ENCODE data around the gene RCOR3.
"Not testable (repeated sequence)": the region's sequence is repeated elsewhere in the genome, so short reads cannot be mapped to it uniquely, and the experiment has no call there.

RCOR3 gene

DNA sequence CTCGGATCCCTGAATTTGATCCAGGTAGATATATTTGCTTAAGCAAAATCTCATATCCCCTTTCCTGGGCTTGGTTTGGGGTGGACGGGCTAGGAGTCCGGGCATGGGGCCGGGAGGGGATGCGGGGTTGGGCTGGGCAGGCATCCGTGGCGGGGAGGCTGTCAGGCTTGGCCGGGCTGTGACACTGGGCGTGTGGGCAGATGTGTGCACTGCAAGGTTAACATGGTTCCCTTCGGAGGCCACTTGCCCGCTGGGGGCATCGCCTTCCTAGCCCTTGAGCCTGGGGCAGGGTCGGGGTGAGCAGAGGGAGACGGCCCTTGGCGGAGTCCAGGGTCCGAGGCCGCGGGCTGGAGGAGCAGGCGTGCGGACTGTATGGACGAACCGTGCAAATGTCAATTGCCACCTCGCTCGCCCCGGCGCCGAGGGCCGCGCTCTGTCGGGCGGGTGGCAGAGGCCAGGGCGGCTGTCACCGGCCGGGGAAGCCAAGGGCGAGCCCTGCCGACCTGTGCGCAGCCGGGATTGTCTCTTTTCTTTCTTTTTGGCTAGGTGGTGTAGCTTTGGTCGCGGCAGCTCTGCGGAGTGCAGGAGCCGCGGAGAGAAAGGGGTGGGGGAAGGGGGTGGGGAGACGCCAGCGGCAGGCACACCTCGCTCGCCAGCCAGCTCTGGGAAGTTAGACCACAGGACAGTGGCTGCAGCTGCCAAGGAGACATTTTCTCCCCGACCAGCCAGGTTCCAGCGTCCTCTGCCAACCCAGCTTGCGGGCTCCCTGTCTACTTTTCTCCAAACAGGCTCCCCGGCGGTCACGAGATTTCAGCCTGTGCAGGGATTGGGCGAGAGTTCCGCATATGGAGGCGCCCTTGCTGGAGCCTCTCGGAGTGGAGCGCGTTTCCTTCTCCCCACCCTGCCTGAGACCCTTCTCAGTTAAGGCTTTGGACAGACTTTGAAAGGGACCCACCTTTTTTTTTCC, 1.3 kb downstream of the RCOR3 start:
- DNase-seq (ENCODE audit: low spot score) = peak; percentile 85

DNA sequence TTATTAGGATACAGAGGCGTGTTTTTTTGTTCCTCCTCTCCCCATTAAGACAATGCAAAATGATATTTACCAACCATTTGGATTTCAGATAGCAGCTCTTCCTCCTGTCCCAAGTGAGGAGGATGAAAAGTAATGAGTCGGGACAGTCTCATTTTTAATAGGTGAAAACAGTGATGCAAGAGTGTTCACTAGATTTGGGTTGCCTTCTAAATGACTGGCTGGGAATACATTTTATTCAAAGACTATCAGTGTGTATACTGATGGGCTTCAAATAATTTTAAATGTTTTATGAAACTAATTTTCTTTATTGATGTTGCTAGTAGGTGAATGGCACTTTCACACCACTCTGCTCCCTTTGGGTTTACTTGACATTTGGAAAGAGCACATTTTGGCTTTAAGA, 2.1 kb downstream of the RCOR3 start:
- no peak for DNase-seq (ENCODE audit: low spot score)

DNA sequence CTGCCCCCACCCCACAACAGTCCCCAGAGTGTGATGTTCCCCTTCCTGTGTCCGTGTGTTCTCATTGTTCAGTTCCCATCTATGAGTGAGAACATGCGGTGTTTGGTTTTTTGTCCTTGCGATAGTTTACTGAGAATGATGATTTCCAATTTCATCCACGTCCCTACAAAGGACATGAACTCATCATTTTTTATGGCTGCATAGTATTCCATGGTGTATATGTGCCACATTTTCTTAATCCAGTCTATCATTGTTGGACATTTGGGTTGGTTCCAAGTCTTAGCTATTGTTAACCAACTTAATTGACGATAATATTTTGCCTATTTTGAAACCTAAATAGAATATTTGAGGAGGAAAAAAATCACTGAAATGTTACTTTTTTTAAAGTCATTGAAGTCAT, 3.9 kb downstream of the RCOR3 start:
- DNase-seq (ENCODE audit: low spot score) = not testable (repeated sequence)

DNA sequence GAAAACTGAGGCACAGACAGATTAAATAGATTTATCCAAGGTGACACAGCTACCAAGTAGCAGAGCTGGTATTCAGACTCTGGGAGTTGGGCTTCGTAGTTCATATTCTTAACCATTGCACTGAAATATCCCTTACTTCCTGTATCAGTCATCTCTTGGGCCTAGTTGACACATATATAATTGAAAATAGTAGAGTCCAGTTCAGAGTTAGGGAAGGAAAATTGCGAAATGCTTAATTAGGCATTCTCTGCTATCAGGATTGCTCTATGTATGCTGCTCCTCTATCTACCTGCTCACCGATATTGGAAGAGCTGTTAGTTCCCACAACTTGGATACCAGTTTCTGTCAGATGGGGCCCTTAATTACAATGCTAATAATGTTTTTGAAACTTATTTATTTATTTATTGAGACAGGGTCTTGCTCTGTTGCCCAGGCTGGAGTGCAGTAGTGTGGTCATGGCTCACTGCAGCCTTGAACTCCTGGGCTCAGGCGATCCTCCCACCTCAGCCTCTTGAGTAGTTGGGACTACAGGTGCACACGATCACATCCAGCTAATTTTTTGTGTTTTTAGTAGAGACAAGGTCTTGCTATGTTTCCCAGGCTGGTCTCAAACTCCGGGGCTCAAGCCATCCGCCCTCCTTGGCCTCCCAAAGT, 8.2 kb downstream of the RCOR3 start:
- no peak for DNase-seq (ENCODE audit: low spot score)

DNA sequence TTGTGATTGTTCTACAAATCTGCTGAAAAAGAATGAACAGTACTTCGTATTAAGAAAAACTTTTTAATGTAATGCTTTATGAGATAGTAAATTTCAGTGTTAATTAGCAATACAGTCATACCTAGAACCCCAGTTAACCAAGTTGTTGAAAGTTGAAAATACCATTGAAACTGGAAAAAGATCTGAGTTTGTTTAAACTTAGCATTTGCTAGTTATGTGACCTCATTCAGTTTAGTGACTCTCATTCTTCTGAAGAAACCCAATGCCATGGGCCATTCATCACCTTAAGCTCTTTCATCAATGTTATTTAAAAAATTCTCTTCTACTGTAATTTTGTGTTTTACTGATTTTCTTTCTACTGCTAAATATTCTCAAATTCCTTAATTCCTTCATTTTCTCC, 20.2 kb downstream of the RCOR3 start:
- DNase-seq (ENCODE audit: low spot score) = no peak

DNA sequence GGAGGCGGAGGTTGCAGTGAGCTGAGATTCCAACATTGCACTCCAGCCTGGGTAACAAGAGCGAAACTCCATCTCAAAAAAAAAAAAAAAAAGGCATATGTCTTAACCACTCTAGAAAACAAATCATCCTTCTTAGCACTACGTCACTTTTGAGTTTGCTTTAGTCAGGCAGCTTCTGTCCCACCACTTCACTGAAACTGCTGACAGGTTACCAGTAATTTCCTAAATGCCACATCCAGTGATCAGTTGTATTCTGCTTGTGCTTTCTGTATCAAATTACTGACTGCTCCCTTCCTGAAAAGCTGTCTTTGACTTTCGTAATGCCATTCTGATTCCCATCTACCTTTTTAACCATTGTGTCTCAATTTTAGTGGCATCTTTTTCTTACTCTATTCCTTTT, 21.7 kb downstream of the RCOR3 start:
- DNase-seq (ENCODE audit: low spot score) = no peak

DNA sequence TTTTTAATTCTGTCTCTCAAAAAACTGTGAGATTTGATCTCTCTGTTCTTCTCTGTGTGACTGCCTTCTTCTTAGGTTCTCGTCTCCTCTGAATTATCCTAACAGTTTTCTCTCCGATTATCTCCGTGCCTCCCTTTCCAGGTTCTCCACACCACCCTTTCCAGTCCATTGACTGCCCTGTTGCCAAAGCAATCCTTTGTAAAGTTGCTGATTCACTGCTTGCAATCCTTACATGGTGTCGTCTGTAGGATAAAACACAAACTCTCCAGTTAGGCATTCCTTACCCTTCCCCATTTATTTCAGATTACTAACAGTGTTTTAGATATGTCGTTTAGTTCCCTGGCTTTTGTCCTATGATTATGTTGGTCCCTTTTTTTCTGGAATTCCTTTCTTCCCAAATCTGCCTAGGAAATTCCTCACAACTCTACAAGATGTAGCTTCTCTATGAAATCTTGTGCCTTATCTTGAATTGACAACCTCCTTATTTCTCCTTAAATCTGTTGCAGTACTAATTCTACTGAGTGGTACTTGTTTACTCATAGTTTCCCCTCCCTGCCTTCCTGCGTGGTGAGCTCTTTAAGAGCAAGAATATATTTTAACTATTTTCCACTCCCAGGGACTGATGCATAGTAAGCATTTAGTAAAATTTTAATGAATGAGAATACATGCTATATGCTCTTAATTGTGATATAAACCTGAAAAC, 22.3 kb downstream of the RCOR3 start:
- no peak for DNase-seq (ENCODE audit: low spot score)

DNA sequence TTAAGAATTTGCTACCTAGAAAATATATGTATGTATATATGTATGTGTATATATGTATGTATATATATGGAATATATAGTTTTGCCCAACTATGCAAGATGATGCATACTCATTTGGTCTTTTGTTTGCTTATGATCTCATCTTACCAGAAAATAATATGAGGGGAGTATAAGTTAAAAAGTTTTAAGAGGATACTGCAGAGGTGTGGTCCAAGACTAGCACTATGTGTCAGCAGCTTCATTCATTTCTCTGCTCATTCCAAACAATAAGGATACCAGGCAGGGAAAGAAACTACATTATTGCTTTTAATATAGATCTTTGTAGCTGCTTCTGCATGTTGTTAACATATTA, 22.8 kb downstream of the RCOR3 start:
- no peak for DNase-seq (ENCODE audit: low spot score)

DNA sequence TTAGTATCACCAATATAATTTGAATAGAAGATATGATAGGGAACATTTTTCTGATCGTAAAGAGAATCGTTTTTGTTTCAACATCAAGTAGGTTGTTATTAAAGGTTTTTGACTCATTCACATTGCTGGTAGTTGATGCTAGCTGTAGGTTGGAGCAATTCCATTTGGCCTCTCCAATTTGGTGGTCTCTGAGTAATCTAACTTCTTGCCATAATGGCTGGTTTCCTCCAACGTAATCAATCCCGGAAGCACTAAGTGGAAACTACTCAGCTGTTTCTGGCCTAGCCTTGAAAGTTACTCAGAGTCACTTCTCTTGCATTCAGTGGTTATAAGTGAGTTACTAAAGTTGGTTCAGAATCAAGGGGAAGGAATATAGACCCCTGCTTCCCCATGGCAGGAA, 26.0 kb downstream of the RCOR3 start:
- no peak for DNase-seq (ENCODE audit: low spot score)

DNA sequence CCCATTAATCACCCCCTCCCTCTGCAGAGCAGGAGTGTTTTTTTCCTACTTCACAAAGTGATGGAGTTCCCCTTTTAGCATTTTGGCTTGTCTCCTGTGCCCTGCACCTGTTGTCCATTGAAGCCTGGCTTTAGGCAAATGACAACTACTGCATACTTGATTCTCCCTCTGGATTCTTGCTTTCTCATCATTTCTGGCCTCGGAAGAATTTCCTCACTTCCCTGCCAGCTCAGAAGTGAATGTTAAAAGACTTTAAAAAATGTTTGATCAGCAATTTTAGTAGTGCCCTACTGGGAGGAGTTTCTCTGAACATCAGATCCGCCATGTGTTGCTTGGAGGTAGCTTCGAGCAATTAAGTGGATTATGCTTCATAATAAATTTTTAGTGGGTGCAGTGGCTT, 28.1 kb downstream of the RCOR3 start:
- DNase-seq (ENCODE audit: low spot score) = no peak

DNA sequence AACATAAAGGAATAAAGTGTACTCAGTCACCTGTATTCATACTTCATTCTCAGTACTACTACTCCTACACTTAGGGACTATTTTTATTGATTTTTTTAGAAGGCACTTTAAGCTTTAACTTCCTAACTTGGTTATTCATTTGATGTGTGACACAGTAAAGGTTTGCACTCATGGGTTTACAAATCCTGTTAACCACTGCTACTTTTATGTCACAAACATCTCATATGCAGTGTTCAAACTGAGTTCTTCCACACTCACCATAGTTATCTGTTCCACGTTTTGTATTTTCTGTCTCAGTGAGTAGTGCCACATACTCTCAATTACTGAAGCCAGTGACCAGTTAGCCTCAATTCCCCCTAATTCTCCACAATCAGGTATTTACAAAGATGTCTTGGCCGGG, 33.2 kb downstream of the RCOR3 start:
- no peak for DNase-seq (ENCODE audit: low spot score)

DNA sequence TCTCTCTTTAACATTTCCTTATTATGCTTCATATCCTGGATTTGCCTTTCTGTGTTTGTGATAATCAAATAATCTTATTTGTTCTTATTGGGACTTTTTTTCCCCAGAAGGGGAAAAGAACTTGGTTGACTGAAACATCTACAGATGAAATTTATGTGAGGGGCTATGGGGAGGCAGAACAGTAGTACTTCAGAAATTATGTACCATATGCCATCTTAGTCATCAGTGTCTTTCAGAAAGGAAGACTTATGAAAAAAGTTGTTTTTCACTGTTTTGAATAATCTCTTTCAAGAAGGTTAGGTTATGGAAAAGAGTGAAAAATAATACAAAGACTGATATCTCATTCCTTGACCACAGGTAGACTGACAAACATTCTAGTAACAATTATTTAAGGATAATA, 37.2 kb downstream of the RCOR3 start:
- DNase-seq (ENCODE audit: low spot score) = no peak

DNA sequence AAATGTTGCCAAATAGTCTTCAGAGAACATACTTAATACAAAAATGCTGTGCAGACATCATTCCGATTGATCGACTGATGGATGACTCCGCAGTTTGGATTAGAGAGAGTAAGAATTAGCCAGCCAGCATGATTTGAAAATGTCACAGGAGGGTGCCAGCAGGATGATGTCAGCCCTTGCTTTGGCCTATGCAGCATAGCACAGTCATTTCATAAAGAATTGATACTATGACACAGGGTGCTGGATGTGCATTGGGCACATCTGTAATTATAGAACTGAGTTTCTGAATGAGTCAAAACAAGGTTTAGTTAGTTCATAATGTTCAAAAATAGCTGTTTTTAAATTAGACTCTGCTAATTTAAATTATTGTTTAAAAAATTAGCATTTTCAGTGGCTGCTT, 45.9 kb downstream of the RCOR3 start:
- DNase-seq (ENCODE audit: low spot score) = no peak

DNA sequence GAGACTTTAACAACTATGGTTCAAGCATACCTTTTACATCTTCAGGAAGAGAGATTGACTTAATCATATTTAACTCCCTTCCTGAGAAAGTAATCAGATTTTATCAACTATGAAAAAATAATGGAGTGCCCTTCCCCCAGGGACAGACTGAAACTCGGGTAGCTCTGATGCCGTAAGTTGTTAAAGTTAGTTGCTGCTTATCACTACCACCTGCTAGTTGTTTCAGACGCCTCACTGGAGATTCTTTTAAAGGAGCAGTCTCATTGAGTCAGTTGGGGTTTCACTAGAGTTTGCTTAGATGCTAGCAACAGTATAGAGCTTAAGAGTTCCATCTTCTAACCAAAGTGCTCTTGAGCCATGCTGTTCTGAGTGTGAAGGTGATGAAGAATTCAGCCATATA, 50.5 kb downstream of the RCOR3 start:
- DNase-seq (ENCODE audit: low spot score) = no peak

DNA sequence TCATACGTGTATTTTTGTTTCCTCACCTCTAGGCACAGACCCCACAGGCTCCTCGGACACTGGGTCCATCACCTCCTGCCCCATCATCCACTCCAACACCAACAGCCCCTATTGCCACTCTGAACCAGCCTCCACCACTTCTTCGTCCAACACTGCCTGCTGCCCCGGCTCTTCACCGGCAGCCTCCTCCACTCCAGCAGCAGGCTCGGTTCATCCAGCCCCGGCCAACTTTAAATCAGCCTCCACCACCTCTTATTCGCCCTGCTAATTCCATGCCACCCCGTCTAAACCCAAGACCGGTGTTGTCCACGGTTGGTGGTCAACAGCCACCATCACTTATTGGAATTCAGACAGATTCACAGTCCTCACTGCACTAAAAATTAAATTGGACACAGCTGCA, 54.2 kb downstream of the RCOR3 start:
- DNase-seq (ENCODE audit: low spot score) = no peak

DNA sequence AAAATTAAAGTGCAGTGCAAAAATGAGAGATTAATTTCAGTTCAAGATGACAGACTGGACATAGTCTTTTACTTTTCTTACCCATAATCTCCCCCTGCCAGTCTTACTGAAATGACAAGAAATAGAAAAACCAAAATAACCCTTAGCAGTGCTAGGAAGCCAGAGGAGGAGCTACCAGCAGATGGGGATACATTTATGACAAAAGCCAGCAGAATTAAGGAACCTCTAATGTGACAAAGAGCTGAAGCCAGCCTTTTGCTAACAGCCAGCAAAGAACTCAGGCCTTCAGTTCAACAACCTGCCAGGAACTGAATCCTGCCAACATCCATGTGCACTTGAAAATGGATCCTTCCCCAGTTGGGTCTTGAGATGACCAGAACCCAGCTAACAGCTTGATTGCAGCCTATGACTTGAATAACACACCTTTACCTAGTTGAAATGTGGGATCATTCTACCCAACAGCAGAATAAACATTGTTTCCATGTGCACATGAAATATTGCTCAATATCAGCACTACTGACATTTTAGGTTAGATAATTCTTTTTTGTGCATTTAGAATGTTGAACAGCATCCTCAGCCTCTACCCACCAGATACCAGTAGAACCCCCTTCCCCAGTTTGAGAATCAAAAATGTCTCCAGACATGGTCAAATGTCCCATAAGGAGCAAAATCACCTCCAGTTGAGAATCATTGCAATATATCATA, 59.6 kb downstream of the RCOR3 start:
- DNase-seq (ENCODE audit: low spot score) = no peak

DNA sequence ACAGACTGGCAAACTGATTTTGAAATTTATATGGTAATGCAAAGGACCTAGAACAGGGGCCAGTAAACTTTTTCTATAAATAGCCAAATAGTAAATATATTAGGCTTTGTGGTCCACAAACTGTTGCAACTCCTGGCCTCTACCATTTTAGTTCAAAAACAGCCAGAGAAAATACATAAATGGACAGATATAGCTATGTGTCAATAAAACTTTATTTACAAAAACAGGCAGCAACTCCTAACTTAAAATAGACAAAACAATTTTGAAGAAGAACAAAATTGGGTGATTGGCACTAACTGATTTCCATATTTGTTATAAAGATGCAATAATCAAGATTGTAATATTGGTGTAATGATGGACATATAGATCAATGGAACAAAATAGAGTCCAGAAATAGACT, 60.7 kb downstream of the RCOR3 start:
- DNase-seq (ENCODE audit: low spot score) = no peak

DNA sequence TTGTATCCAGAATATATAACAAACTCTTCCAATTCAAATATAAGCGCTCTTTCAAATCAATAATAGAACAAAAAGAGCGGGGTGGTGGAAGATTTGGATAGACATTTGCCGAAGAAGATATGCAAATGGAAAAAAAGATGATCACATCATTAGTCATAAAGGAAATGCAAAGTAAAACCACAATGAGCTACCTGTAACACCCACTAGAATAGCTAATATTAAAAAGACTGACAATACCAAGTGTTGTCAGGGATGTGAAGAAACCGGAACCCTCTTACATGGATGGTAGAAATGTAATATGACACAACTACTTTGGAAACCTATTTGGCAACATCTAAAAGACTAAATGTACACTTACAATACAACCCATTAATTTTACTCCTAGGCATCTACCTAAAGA, 61.8 kb downstream of the RCOR3 start:
- no peak for DNase-seq (ENCODE audit: low spot score)

DNA sequence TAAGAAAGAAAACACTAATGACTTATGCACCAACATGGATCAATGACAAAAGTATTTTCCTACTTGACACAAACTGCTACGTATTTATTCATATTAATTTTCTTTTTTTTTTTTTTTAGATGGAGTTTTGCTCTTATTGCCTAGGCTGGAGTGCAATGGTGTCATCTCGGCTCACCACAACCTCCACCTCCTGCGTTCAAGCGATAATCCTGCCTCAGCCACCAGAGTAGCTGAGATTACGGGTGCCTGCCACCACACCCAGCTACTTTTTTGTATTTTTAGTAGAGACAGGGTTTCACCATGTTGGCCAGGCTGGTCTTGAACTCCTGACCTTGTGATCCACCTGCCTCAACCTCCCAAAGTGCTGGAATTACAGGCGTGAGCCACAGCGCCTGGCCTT, 62.5 kb downstream of the RCOR3 start:
- not testable (repeated sequence) for DNase-seq (ENCODE audit: low spot score)

DNA sequence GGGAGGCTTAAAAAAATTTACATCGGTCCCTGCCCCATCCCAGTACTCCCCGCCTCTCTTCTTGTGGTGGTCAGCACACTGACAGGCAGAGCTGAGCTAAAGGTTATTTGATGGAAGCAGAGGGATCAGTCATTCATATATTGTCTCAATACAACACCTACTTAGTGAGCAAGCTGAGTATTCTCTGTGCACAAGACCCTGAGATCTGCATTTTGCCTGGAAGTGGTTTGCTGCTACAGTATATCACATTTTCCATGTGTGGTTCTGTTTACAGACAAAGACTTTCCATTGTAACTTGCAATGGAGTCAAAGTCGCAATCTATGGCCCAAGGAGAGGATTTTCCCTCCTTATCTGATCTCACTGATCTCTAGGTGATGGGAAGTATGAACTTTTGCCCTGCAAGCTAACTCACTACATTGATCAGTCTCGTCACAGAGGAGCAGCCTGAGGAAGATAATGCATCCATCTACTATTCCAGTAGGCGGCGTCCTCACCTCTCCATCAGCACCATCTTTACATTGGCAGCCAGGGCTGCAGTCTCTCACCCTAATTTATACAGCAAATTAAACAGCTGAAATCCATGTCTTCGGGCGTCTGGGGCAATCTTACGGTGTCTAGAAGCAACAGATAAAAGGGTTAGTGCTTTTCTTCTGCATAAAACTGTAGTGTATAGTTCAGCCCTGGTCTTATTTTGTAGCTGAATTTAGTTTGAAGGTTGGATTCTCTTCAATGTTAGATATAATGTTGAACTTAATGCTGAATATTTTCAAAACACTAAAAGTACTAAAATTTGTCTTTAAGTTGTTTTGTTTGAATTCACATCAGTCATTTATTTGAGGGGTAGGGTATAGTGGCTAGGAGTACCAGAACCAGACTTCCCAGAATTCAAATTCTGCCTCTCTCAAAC, 64.2 kb downstream of the RCOR3 start:
- peak; percentile 86 for DNase-seq (ENCODE audit: low spot score)
